Measurements from ENCODE around the gene CNTD1.

- TF ChIP-seq EZH2phosphoT487 (IDR thresholded peaks at IDR 0.05; ENCODE audit: insufficient read depth, low read depth) (no peak), EZH2 (IDR thresholded peaks at IDR 0.05; ENCODE audit: insufficient read depth, poor library complexity, severe bottlenecking) (no peak)
Observed at GRCh38 chr17:42780851-42781638, 17.6 kb upstream of the CNTD1 start.
